Stimulated activated CD4-positive, alpha-beta T cell treated with anti-CD3 and anti-CD28 coated beads, TNF-alpha, amount 100 ng/mL, for 48 hours (primary cell): ENCODE data around the gene C21orf91.

Experiments used
- DNase-seq, 3 donors: peaks; one replicate each; pipeline ENCODE4 v3.0.0-alpha.2; 2020; ENCODE audit warnings: low read depth in 3 of 3

Gene C21orf91

DNA sequence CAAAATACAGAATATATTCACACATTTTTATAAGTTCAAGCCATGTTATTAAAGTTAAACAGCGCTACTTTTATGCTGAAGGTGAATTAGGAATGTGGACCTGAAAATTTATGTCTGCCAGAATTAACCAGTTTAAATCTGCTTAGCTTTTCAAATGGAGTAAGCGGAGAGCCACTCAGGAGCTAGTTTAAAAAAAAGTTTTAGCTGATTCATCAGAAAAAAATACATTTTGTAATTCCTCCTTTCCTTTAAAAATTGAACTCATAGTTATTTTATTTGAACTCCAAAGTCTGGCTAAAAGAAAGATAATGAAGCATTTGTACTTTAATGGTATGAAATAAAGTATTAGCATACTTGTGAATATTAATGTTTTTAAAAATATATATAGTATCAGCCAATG is 21.2 kb downstream of the C21orf91 start:
- no peak for DNase-seq

DNA sequence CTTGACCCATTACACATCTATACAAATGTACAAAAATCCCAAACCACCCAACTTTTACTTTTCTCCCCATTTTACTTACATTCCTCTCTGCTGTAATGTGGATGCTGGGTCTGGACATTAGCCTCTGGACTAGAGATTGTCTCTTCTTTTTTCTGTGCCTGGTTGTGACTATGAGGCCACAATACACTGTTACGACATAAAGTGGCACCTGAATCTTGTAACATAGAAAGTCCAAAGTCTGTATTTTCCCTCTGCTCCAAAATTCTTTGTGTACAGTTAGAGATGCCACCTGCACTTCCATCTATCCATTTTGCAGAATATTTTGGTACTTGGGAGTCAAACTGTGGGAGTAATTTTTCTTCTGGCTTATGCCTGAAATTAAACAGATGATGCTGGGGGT is 22.7 kb downstream of the C21orf91 start:
- DNase-seq: no peak

- DNase-seq: no peak
These were observed 23.1 kb downstream of the C21orf91 start for GRCh38 chr21:17796037-17796403.

GRCh38 chr21:17795146-17796036 is 23.8 kb downstream of the C21orf91 start:
- no peak for DNase-seq

GRCh38 chr21:17794518-17795145 is 24.5 kb downstream of the C21orf91 start:
- no peak for DNase-seq

DNA sequence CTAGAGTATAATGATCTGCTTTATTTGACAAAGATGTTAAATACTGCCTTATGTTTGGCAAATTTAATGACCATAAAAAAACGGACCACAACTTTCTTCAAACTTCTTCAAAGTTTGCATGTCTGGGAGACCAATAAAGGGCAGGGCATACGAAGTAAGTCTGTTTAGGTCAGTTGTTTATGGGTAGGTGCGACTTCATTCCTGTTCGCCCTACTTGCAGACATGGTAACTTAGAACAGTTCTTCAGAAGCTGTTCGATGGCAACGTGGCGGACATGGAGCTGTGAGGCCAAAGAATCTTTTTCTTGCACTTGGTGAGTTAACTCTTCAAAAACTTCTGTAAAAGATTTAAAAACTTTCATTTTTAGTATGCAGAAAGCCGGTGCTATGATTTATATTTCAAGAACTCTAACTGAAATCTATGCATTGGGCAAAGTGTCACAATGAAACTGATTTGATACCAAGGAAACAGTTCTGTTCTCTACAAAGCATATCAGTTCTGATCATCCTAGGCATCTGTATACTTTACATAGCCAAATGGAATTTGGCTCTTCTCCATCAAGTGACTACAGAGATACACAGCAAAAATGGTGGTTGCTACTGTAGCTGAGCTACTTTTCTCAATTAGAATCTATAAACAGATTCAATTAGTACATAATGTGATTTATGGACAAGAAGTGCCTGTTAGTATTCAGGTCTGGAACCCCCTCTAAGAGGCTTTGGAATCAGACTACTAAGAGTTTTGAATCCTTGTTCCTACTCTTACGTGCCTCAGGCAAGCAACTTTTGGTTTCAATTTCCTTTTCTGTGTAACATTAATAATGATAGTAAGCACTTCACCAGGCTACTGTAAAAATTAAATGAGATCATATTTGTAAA is 25.7 kb downstream of the C21orf91 start:
- no peak for DNase-seq

DNA sequence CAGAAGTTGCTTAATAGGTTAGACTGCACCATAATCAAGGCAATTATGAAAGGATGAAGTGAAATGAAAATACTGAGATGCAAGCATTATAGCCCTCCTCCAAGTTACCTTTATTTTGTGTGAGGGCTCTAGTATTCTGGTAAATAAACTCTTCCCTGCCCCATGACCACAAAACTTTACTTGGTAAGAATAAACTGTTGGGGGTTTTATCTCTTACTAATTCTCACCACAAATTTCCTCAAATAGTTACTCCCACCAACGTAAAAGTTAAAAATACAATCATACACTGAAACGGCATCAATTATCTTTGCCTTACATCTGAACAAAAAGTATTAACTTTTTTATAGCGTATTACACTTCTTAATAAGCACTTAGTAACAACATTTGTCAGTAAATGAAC is 29.5 kb downstream of the C21orf91 start:
- no peak for DNase-seq

- no peak for DNase-seq
These were observed 30.1 kb downstream of the C21orf91 start for GRCh38 chr21:17789069-17789468.

DNA sequence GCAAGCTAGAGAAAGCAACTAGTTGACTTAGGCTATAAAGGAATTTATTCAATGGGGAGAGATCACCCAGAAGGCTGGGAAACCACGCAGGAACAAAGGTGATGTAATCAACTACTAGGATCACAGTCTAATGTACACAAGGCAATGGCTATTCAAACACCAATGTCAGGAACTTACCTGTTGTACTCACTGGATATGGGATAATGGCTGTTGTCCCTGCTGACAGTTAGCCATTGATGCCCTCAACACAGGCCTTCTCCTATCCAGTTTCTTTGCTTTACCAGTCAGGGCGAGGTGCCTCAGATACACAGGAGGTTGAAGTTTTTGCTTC is 32.3 kb downstream of the C21orf91 start:
- no peak for DNase-seq

GRCh38 chr21:17786071-17786850 is 32.9 kb downstream of the C21orf91 start:
- no peak for DNase-seq

- no peak for DNase-seq
These were observed 33.8 kb downstream of the C21orf91 start for GRCh38 chr21:17785403-17785788.

DNA sequence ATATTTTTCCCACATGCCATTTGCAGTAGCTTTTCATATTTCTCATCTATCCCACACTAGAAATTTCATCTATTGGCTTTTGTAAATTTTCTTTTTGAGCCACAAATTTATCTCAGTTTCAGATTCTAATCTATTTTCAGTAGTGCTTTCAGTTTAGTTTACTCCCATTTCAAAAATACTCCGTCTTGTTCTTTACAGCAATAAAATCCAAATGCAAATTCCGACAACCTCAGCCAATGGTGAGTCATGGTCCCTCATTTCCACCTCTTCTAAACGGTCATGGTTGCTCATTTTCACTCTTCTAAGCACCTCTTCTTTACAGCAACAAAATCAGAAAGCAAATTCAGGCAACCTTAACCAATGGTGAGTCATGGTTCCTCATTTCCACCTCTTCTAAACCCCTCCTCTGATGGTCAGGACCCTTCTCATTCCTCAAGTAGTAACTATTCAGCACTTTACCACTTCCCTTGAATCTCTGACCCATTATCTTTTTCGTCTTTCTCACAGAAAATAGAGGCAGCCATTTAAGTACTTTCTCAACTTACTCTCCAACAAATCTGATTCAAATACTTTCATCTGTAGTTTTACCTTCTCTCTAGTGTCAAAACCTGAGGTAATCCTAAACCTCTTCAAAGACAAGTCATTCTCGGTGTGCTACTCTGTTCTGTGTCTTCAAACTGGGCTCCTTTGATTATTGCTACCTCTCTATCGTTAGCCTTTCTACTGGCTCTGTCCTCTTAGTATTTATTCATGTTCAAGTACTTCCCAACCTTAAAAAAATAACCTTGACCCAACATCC is 34.4 kb downstream of the C21orf91 start:
- DNase-seq: no peak

DNA sequence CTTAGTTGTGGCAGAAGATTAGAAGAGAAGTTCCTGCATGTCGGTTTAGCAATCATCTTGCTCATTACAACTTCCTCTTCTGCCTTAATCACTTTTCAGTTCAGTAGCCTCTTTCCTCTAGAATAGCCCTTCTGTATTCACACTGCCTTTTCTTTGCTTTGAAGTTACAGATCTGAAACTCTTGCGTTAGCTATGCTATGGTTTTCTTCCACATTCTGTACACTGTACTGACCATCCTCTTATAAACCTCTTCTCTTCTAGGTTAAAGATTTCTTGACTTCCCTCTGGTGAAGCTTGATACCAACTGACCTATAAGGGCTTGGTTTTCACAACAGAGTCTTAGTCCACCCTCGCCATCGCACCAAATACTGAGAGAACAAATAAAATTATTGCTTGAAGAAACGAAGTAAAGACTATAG is 35.0 kb downstream of the C21orf91 start:
- no peak for DNase-seq

GRCh38 chr21:17783481-17784179 is 35.5 kb downstream of the C21orf91 start:
- DNase-seq: no peak

GRCh38 chr21:17783003-17783402 is 36.2 kb downstream of the C21orf91 start:
- no peak for DNase-seq

DNA sequence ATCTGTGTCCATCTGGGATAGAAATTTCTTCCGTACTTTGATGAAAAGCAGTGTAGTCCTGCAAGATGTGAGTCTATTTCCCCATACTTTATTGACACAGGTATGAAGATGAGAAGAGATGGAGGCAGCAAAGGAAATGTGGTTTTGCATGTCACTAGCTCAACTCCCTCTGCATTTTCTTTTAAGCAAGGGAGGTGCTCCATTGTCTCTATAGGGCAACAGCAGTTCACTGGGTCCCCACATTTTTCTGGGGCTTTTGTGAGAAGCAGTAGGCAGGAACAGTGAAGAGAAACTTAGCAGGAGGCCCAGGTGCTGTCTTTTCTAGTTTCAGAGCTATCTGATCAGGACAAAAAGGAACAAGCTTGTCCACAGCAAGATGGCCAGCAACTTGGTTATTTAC is 37.1 kb downstream of the C21orf91 start:
- no peak for DNase-seq

DNA sequence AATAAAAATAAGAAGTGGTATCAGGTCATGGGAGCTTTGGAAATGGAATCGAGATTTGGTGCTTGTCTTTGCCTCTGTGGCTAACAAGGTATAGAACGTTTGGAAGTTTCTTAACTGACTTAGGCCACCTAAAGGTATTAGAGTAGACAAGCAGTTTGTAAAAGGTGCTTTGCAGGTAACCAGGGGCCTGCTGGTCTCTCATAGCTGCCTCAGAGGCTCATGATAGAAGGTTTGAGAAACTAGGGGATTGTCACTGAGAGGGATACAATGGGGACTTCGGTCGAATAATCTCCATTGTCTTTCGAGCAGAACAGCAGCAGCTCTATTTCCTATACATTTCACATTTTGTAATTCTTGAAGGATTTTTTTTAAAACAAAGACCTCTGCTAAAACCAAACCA is 37.6 kb downstream of the C21orf91 start:
- no peak for DNase-seq

DNA sequence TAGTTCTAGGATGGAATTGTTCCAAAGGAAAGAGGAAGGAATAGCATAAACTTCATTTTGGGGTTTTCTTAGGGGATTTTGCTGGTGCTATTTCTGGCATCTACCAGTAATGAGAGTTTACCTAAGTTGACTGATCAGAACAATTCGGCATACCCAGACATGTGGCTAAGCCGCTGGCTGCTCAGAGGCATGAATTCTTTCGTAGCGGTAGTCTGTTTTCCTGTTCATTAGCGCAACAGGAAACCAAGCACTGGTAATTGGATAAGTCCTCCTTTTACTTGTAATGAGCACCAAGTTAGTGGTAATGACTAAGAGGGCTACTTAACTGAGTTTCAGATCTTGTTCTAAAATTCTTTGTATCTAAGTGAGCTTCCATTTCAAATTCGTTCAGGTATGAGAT is 38.6 kb downstream of the C21orf91 start:
- DNase-seq: no peak

DNA sequence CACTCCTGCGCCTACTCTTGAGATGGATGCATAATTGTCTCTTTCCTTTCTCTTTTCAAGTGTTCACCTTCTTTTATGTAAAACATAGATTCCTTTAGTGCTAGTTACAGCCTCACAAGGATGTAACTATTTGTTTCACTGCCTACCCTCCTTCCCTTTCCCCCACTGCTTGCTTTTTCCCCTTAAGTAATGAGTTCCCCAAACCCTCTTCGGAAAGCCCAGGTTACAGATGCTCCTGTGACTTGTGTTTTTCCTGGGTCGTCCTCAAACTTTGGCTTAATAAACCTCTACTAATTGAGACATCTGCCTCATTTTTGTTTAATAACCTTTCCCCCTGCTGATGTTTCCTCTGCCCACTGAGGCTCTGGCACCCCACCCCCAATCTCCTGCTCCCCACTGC is 39.2 kb downstream of the C21orf91 start:
- no peak for DNase-seq

DNA sequence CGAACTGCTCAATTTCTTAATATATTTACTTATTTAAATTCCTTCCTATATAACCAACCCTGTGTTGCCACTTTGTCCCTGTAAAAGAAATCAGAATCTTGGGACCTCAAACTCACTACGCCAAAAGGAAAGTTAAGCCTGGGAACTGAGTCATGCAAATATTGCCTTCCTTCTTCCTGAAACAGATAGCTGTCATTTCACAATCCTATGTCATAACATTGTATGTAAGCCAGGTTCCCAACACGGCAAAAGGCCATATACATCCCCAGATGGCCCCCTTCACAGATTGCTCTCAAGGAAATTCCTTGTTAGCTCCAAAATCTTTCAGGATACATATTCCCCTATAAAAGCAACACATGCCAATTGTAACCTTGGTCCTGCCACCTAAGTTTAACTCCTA is 39.7 kb downstream of the C21orf91 start:
- no peak for DNase-seq
